Measurements from ENCODE around the gene HOXD11.

Gene HOXD11

GRCh38 chr2:176136374-176137251, 29.5 kb downstream of the HOXD11 start:
- DNase-seq = no peak

- no peak for DNase-seq
Measured at GRCh38 chr2:176137252-176137580, 30.1 kb downstream of the HOXD11 start.

- no peak for DNase-seq
Measured at GRCh38 chr2:176137906-176138305, 30.8 kb downstream of the HOXD11 start.

- DNase-seq = no peak
Measured at GRCh38 chr2:176138526-176138922, 31.4 kb downstream of the HOXD11 start.

GRCh38 chr2:176138923-176139660, 32.0 kb downstream of the HOXD11 start:
- no peak for DNase-seq

GRCh38 chr2:176139661-176140512, 32.8 kb downstream of the HOXD11 start:
- no peak for DNase-seq

GRCh38 chr2:176140513-176141317, 33.6 kb downstream of the HOXD11 start:
- peak; percentile 34 for DNase-seq

GRCh38 chr2:176142281-176142680, 35.2 kb downstream of the HOXD11 start:
- no peak for DNase-seq

GRCh38 chr2:176145085-176145969, 38.2 kb downstream of the HOXD11 start:
- DNase-seq = no peak

GRCh38 chr2:176146101-176146500, 39.0 kb downstream of the HOXD11 start:
- no peak for DNase-seq

GRCh38 chr2:176146645-176147044, 39.6 kb downstream of the HOXD11 start:
- DNase-seq = no peak

- no peak for DNase-seq
Measured at GRCh38 chr2:176147210-176147799, 40.2 kb downstream of the HOXD11 start.

- no peak for DNase-seq
Measured at GRCh38 chr2:176147800-176148496, 40.9 kb downstream of the HOXD11 start.

- no peak for DNase-seq
Measured at GRCh38 chr2:176148751-176149421, 41.8 kb downstream of the HOXD11 start.

GRCh38 chr2:176149481-176149938, 42.4 kb downstream of the HOXD11 start:
- no peak for DNase-seq

- DNase-seq = no peak
Measured at GRCh38 chr2:176149939-176150583, 43.0 kb downstream of the HOXD11 start.

GRCh38 chr2:176150584-176151441, 43.7 kb downstream of the HOXD11 start:
- DNase-seq = no peak
